Psoas muscle (tissue), 8 donors: ENCODE results near the gene SLC18A2. TPM values are rescaled to one million over a fixed set of nuclear protein-coding genes. Genes with fewer than 3 reads are reported as not detected.

Experiments used
- ATAC-seq, 4 donors: fragments of 200-7000 bp; cut with Tn5 transposase; one replicate each; pipeline ENCODE4 v1.9.1; 2020; ENCODE audit warnings: moderate library complexity in 3 of 4, mild to moderate bottlenecking in 2 of 4
- DNase-seq, 2 donors: peaks; one replicate each; pipeline ENCODE4 v3.0.0-alpha.2; 2020
- H3K27ac ChIP-seq: fragments of 200-600 bp; one replicate; pipeline ENCODE4 v1.8.0; 2022
- H3K27me3 ChIP-seq, 3 donors: fragments of 200-600 bp in 1 of 3; one replicate each; pipeline versions ENCODE4 v1.6.1 to v1.8.0; 2013 to 2022; ENCODE audit warnings: low read length in 2 of 3, mild to moderate bottlenecking in 2 of 3, moderate library complexity in 1 of 3; ENCODE audit not compliant: insufficient read depth in 3 of 3
- H3K36me3 ChIP-seq, 2 donors: fragments of 200-600 bp in 1 of 2; one replicate each; pipeline versions ENCODE4 v1.6.1 to v1.8.0; 2013 to 2022; ENCODE audit warnings: low read depth in 1 of 2, mild to moderate bottlenecking in 1 of 2, moderate library complexity in 1 of 2; ENCODE audit not compliant: insufficient read depth in 1 of 2
- H3K4me1 ChIP-seq: fragments of 200-600 bp; one replicate; pipeline ENCODE4 v1.8.0; 2022
- H3K4me3 ChIP-seq: fragments of 200-600 bp; one replicate; pipeline ENCODE4 v1.8.0; 2022; ENCODE audit warnings: mild to moderate bottlenecking
- H3K9me3 ChIP-seq: fragments of 200-600 bp; one replicate; pipeline ENCODE4 v1.8.0; 2022
- CTCF ChIP-seq: fragments of 200-600 bp; IDR thresholded peaks from one replicate; pipeline ENCODE4 v1.8.0; 2022; ENCODE audit warnings: antibody characterized with exemption
- WGBS, 3 donors: extraction: QIAGEN DNeasy Blood & Tissue Kit; methylation state at CpG; one replicate each; pipeline versions ENCODE4 v1.1.6 to v1.1.7; 2013; 5-methylcytosine and 5-hydroxymethylcytosine counted together
- intact Hi-C, 2 donors: fragments of 100-400 bp; cut with DNase I; formaldehyde crosslinking; loops; one replicate each; pipeline versions ENCODE4 v1.11.0 to v1.14.2; 2022
- polyA plus RNA-seq, 3 donors: library from polyadenylated mRNA; stranded (reverse); fragments of 200-250 nt; gene quantifications; one replicate each; pipeline ENCODE4 v1.2.3, GENCODE V29; 2013
- total RNA-seq, 4 donors: library from RNA; stranded (reverse); fragmentation: NEBNext Ultra II Directional in 2 of 4; extraction: Animal tissue kit (Norgen Biotek cat#: 25700) in 2 of 4; gene quantifications; one replicate each; pipeline versions ENCODE4 v1.2.1 to v1.2.4, GENCODE V29; 2021 to 2023
- donor health status: healthy with polysubstance abuse.
- donor health status: DM: no; HTN: no; CAD: no; lungs with moderate emphysema.
- donor health status: Bipolar disorder and iron deficiency.
- donor health status: healthy.
- donor health status: DM: yes; HTN: yes; CAD: no.
- donor health status: DM: no; HTN: no; CAD: no.
- donor health status: DM: no; HTN: no; CAD: no.
- donor health status: DM: yes; HTN: yes; CAD: no.

The SLC18A2 gene
- total and polyA plus RNA-seq, 7 donors: 0.01 to 0.27 (median 0.10) TPM

- ATAC-seq: no peak
- Histone ChIP-seq H3K27ac (no peak overlapping the region), H3K4me1 (no peaks in the 10 kb centered on the region), H3K9me3 (no peaks in the 10 kb centered on the region), H3K36me3 (no peaks in the 10 kb centered on the region), H3K27me3 (peaks cover 0 to 24% (median 0%) of the 10 kb centered on the region in 3 donors), H3K4me3 (no peak overlapping the region)
- TF ChIP-seq CTCF: no peak
- 58 to 76% (median 66%) methylated on average over 3 of the region's 3 CpGs for WGBS, 3 donors
- intact Hi-C loops: no loop called here
- DNase-seq: no peak
Observed at GRCh38 chr10:117257721-117258120, 16.8 kb downstream of the SLC18A2 start.

GRCh38 chr10:117259279-117259678 is 18.4 kb downstream of the SLC18A2 start:
- H3K27ac ChIP-seq: no peak overlapping the region
- DNase-seq (no peak), ATAC-seq (no peak)
- H3K4me3 ChIP-seq: no peak overlapping the region
- H3K27me3 ChIP-seq: peaks cover 0 to 27% (median 0%) of the 10 kb centered on the region in 3 donors
- H3K4me1 ChIP-seq: no peaks in the 10 kb centered on the region
- intact Hi-C loops: no loop called here
- WGBS, 3 donors: 59 to 62% (median 61%) methylated on average over 3 of the region's 3 CpGs
- no peaks in the 10 kb centered on the region for H3K9me3 ChIP-seq
- H3K36me3 ChIP-seq: no peaks in the 10 kb centered on the region
- TF ChIP-seq CTCF: no peak

- intact Hi-C loops: no loop called here
- Histone ChIP-seq H3K4me1 (no peaks in the 10 kb centered on the region), H3K9me3 (no peaks in the 10 kb centered on the region), H3K27ac (no peak overlapping the region), H3K36me3 (no peaks in the 10 kb centered on the region), H3K4me3 (no peak overlapping the region), H3K27me3 (peaks cover 0 to 27% (median 0%) of the 10 kb centered on the region in 3 donors)
- no peak for TF ChIP-seq CTCF
- ATAC-seq: no peak
- no peak for DNase-seq
- WGBS, 3 donors: 33 to 52% (median 37%) methylated on average over 4 of the region's 4 CpGs
Observed at GRCh38 chr10:117260084-117260483, 19.2 kb downstream of the SLC18A2 start.

- Histone ChIP-seq H3K27ac (no peak overlapping the region), H3K4me3 (no peak overlapping the region), H3K36me3 (no peaks in the 10 kb centered on the region), H3K4me1 (no peaks in the 10 kb centered on the region), H3K9me3 (no peaks in the 10 kb centered on the region), H3K27me3 (peaks cover 0 to 27% (median 0%) of the 10 kb centered on the region in 3 donors)
- 73 to 87% (median 83%) methylated on average over 3 of the region's 3 CpGs for WGBS, 3 donors
- TF ChIP-seq CTCF: no peak
- intact Hi-C loops: no loop called here
- DNase-seq (no peak), ATAC-seq (no peak)
Observed at GRCh38 chr10:117261501-117261900, 20.6 kb downstream of the SLC18A2 start.

GRCh38 chr10:117262291-117262902 is 21.5 kb downstream of the SLC18A2 start:
- ATAC-seq (no peak), DNase-seq (no peak)
- no peaks in the 10 kb centered on the region for H3K9me3 ChIP-seq
- H3K27ac ChIP-seq: no peak overlapping the region
- no peaks in the 10 kb centered on the region for H3K4me1 ChIP-seq
- no peak for TF ChIP-seq CTCF
- WGBS, 3 donors: 72 to 78% (median 76%) methylated on average over 10 of the region's 10 CpGs
- intact Hi-C loops: no loop called here
- peaks cover 0 to 27% (median 0%) of the 10 kb centered on the region in 3 donors for H3K27me3 ChIP-seq
- H3K4me3 ChIP-seq: no peak overlapping the region
- H3K36me3 ChIP-seq: no peaks in the 10 kb centered on the region
